Measurements from ENCODE around the gene MRPL44. TPM values are rescaled to one million over a fixed set of nuclear protein-coding genes. Genes with fewer than 3 reads are reported as not detected.

Gene MRPL44
- total and polyA plus RNA-seq, 2 experiments from 2014 or later, result 24.1 to 34.9 TPM

DNA sequence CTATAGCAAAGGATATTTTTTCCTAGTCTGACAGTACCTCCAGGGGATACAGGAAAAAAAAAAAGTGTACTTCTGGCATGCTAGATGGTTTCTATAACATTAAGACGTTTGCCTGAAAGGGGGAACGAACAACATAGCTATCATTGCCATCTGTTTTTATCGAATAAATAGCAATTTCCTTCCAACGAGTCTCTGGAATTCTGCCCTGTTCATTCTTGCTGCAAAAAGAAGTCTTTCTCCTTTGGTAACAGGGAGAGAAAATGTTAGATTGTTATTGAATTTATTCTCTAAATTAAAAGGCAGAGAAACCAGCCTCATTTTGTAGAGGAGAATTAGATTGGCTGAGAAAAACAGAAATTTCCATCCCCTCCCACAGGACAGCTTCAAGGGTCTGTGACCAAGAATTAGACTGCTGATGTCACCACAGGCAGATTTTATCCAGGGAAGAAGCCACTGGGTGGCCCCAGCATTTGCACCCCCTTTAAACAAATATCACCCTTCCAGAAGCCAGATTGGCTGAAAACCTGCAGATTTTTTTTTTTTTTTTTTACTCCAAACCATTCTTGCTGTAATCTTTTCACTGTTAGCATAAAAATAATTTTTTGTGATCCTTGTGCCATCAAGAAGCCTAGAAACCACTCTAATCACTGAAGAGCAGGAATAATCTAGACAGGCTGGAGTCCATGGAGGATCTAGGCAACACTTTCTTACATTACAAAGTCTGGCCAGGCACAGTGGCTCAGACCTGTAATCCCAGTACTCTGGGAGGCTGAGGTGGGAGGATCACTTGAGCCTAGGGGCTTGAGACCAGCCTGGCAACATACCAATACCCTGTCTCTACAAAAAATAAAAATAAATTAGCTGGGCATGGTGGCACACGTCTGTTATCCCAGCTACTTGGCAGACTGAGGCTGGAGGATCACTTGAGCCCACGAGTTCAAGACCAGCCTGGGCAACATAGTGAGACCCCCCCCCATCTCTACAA lies 24.2 kb upstream of the MRPL44 start:
- Histone ChIP-seq H3K27me3 (replicated peaks; ENCODE audit: insufficient read depth) (no peaks in the 10 kb centered on the region), H3K79me2 (ENCODE audit: insufficient read depth) (peaks cover 100% of the 10 kb centered on the region), H3K4me3 (no peak overlapping the region), H3K9ac (0 out of 2 replicates have a peak overlapping the region, but pooled peaks have one; percentile 0), H3F3A (ENCODE audit: insufficient read depth) (0 out of 2 replicates have a peak, but pooled peaks cover 5% of the 10 kb centered on the region), H3K36me3 (ENCODE audit: low read depth) (no peaks in the 10 kb centered on the region), H4K20me1 (ENCODE audit: insufficient read depth) (no peaks in the 10 kb centered on the region; the same call in 1 of the 2 replicates), H3K9me3 (ENCODE audit: low read depth) (no peaks in the 10 kb centered on the region), H2AFZ (no peak overlapping the region), H3K9me2 (ENCODE audit: insufficient read depth) (no peaks in the 10 kb centered on the region), H3K4me2 (ENCODE audit: unreplicated experiment) (no peak overlapping the region), H3K27ac (peak overlapping the region; percentile 26; the same call in 1 of the 2 replicates), H3K4me1 (ENCODE audit: insufficient read depth) (peaks cover 45% of the 10 kb centered on the region)
- 45 to 51% methylated on average over 6 of the region's 6 CpGs for WGBS, 2 experiments (ENCODE audit: low coverage in 1 of 2, low lambda C conversion rate in 2 of 2, missing lambda C conversion rate in 2 of 2)
- in situ Hi-C loops (cut with MboI), result no loop called here
- no peak for TF ChIP-seq EZH2 (IDR thresholded peaks at IDR 0.05; ENCODE audit: insufficient read depth, poor library complexity, severe bottlenecking)
- no peak for TF ChIP-seq EZH2phosphoT487 (IDR thresholded peaks at IDR 0.05; ENCODE audit: insufficient read depth, low read depth)
- DNase-seq, result no peak

- H4K20me1 ChIP-seq (ENCODE audit: insufficient read depth), result no peaks in the 10 kb centered on the region; the same call in 1 of the 2 replicates
- in situ Hi-C loops (cut with MboI), result no loop called here
- no peaks in the 10 kb centered on the region for H3K27me3 ChIP-seq (replicated peaks; ENCODE audit: insufficient read depth)
- no peak for TF ChIP-seq EZH2 (IDR thresholded peaks at IDR 0.05; ENCODE audit: insufficient read depth, poor library complexity, severe bottlenecking)
- TF ChIP-seq EZH2phosphoT487 (IDR thresholded peaks at IDR 0.05; ENCODE audit: insufficient read depth, low read depth), result no peak
- H3K4me2 ChIP-seq (ENCODE audit: unreplicated experiment), result peak overlapping the region; percentile 4
- no peak overlapping the region for H3K4me3 ChIP-seq
- no peak overlapping the region for H3K9ac ChIP-seq
- H2AFZ ChIP-seq, result no peak overlapping the region
- no peak for DNase-seq
- no peaks in the 10 kb centered on the region for H3K9me2 ChIP-seq (ENCODE audit: insufficient read depth)
- peaks cover 45% of the 10 kb centered on the region for H3K4me1 ChIP-seq (ENCODE audit: insufficient read depth)
- peaks cover 100% of the 10 kb centered on the region for H3K79me2 ChIP-seq (ENCODE audit: insufficient read depth)
- no peaks in the 10 kb centered on the region for H3K9me3 ChIP-seq (ENCODE audit: low read depth)
- H3K27ac ChIP-seq, result no peak overlapping the region
- WGBS, 2 experiments (ENCODE audit: low coverage in 1 of 2, low lambda C conversion rate in 2 of 2, missing lambda C conversion rate in 2 of 2), result 81 to 84% methylated on average over 6 of the region's 6 CpGs
- H3K36me3 ChIP-seq (ENCODE audit: low read depth), result no peaks in the 10 kb centered on the region
- H3F3A ChIP-seq (ENCODE audit: insufficient read depth), result peaks cover 8% of the 10 kb centered on the region
Measured at GRCh38 chr2:223934870-223935269, 22.4 kb upstream of the MRPL44 start.

GRCh38 chr2:223935459-223936125 lies 21.7 kb upstream of the MRPL44 start:
- Histone ChIP-seq H3K9me2 (ENCODE audit: insufficient read depth) (no peaks in the 10 kb centered on the region), H3K36me3 (ENCODE audit: low read depth) (no peaks in the 10 kb centered on the region), H3K9ac (no peak overlapping the region), H4K20me1 (ENCODE audit: insufficient read depth) (no peaks in the 10 kb centered on the region; the same call in 1 of the 2 replicates), H3K4me3 (no peak overlapping the region), H2AFZ (no peak overlapping the region), H3K27ac (no peak overlapping the region), H3K4me2 (ENCODE audit: unreplicated experiment) (no peak overlapping the region), H3K4me1 (ENCODE audit: insufficient read depth) (peaks cover 45% of the 10 kb centered on the region), H3K9me3 (ENCODE audit: low read depth) (no peaks in the 10 kb centered on the region), H3K79me2 (ENCODE audit: insufficient read depth) (peaks cover 100% of the 10 kb centered on the region), H3F3A (ENCODE audit: insufficient read depth) (peaks cover 15% of the 10 kb centered on the region), H3K27me3 (replicated peaks; ENCODE audit: insufficient read depth) (no peaks in the 10 kb centered on the region)
- in situ Hi-C loops (cut with MboI), result no loop called here
- TF ChIP-seq EZH2phosphoT487 (IDR thresholded peaks at IDR 0.05; ENCODE audit: insufficient read depth, low read depth) (no peak), EZH2 (IDR thresholded peaks at IDR 0.05; ENCODE audit: insufficient read depth, poor library complexity, severe bottlenecking) (no peak)
- DNase-seq, result no peak

DNA sequence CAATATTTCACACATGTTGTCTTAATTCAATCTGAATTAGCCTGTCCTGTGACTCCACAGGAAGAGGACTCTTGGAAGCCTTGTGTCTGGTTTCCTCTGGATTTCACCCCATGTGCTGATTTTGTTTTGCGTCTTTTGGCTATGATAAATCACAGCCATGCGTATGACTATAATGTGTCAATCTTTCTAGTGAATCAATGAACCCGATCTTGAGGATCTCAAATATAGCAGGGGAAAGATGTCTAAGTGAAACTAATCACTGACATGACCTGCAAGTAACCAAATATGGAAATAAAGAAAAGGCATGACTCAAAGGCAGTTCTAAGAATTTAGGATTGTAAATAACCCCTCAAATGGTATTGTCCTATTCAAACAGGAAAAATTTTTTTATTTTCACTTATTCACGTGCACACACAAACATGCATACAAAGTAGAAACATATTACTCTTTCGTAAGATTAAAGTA lies 20.4 kb upstream of the MRPL44 start:
- Histone ChIP-seq H2AFZ (no peak overlapping the region), H3K36me3 (ENCODE audit: low read depth) (no peaks in the 10 kb centered on the region), H4K20me1 (ENCODE audit: insufficient read depth) (no peaks in the 10 kb centered on the region; the same call in 1 of the 2 replicates), H3K4me1 (ENCODE audit: insufficient read depth) (peaks cover 54% of the 10 kb centered on the region), H3K9me3 (ENCODE audit: low read depth) (no peaks in the 10 kb centered on the region), H3K9me2 (ENCODE audit: insufficient read depth) (no peaks in the 10 kb centered on the region), H3K4me2 (ENCODE audit: unreplicated experiment) (peak overlapping the region; percentile 36), H3F3A (ENCODE audit: insufficient read depth) (peaks cover 28% of the 10 kb centered on the region), H3K4me3 (no peak overlapping the region), H3K27ac (0 out of 2 replicates have a peak overlapping the region, but pooled peaks have one; percentile 8), H3K79me2 (ENCODE audit: insufficient read depth) (peaks cover 92% of the 10 kb centered on the region), H3K27me3 (replicated peaks; ENCODE audit: insufficient read depth) (no peaks in the 10 kb centered on the region), H3K9ac (no peak overlapping the region)
- 6 to 8% methylated on average over 5 of the region's 5 CpGs for WGBS, 2 experiments (ENCODE audit: low coverage in 1 of 2, low lambda C conversion rate in 2 of 2, missing lambda C conversion rate in 2 of 2)
- DNase-seq, result peak; percentile 37
- in situ Hi-C loops (cut with MboI), result no loop called here
- TF ChIP-seq EZH2phosphoT487 (IDR thresholded peaks at IDR 0.05; ENCODE audit: insufficient read depth, low read depth), result no peak
- no peak for TF ChIP-seq EZH2 (IDR thresholded peaks at IDR 0.05; ENCODE audit: insufficient read depth, poor library complexity, severe bottlenecking)
